ENCODE results near the gene GGPS1. TPM values are rescaled to one million over a fixed set of nuclear protein-coding genes. Genes with fewer than 3 reads are reported as not detected.

The GGPS1 gene
- total and polyA plus RNA-seq, 2 of the 8 experiments (the other 6 are each of a cell fraction or from before 2014, with no cell fraction given): 20.9 to 43.6 TPM

- no peaks in the 10 kb centered on the region for H3K27me3 ChIP-seq (replicated peaks in 1 of 4; ENCODE audit: control insufficient read depth in 3 of 4, extremely low read depth in 1 of 4, insufficient read depth in 3 of 4, low read length in 3 of 4)
- no peak overlapping the region for H3K14ac ChIP-seq (ENCODE audit: insufficient read length)
- H3K27ac ChIP-seq (ENCODE audit: low read depth, low read length): no peak overlapping the region
- no peak overlapping the region for H2BK120ac ChIP-seq (replicated peaks; ENCODE audit: low read depth, low read length)
- CTCF ChIA-PET (ENCODE audit: partially characterized antibody): interaction anchor here (0.6 to 2.4 kb wide), 4 partner anchors 13 to 930 kb away, joined by 3 to 6 read pairs (median 4); no protein-coding TSS in a partner anchor
- no peaks in the 10 kb centered on the region for H3K79me1 ChIP-seq (ENCODE audit: low read depth, low read length)
- no peak overlapping the region for H3K4me3 ChIP-seq (ENCODE audit: extremely low read depth in 1 of 4, insufficient read depth in 2 of 4, low read depth in 3 of 4, low read length in 4 of 4)
- no peak overlapping the region for H4K91ac ChIP-seq (replicated peaks; ENCODE audit: insufficient read length, low read length)
- TF ChIP-seq BACH1 (IDR thresholded peaks at IDR 0.05; ENCODE audit: low read length): no peak
- no peak for TF ChIP-seq MAFK (IDR thresholded peaks at IDR 0.05; ENCODE audit: low read depth, low read length)
- no peak for TF ChIP-seq TAF7 (optimal IDR thresholded peaks at IDR 0.05; ENCODE audit: borderline replicate concordance, low read depth, low read length)
- no peak for TF ChIP-seq GTF2F1 (IDR thresholded peaks at IDR 0.05; ENCODE audit: borderline replicate concordance, low read depth, low read length)
- no peak for TF ChIP-seq EGR1 (IDR thresholded peaks at IDR 0.05; ENCODE audit: borderline replicate concordance, low read depth, low read length)
- no peak for TF ChIP-seq CBX5 (IDR thresholded peaks at IDR 0.05; ENCODE audit: low read depth, low read length)
- TF ChIP-seq JUND (IDR thresholded peaks at IDR 0.05; ENCODE audit: low read length): no peak
- TF ChIP-seq CREB1 (IDR thresholded peaks at IDR 0.05): no peak
- no peak for TF ChIP-seq KDM5A (IDR thresholded peaks at IDR 0.05; ENCODE audit: low read length)
- TF ChIP-seq KDM4A (IDR thresholded peaks at IDR 0.05; ENCODE audit: low read depth, low read length, severe bottlenecking): no peak
- peaks cover 12 to 13% of the 10 kb centered on the region in 2 experiments for H3K9me3 ChIP-seq (ENCODE audit: insufficient read depth in 2 of 2, low read depth in 1 of 2, low read length in 1 of 2)
- H3K4me1 ChIP-seq (replicated peaks in 1 of 4; ENCODE audit: control insufficient read depth in 3 of 4, insufficient read depth in 4 of 4, low read length in 3 of 4): no peaks in the 10 kb centered on the region
- no peak overlapping the region for H2BK20ac ChIP-seq (ENCODE audit: low read length)
- no peak overlapping the region for H3K4ac ChIP-seq (replicated peaks; ENCODE audit: insufficient read length, low read depth, low read length)
- H3K23ac ChIP-seq (ENCODE audit: insufficient read length): no peak overlapping the region
- H3K56ac ChIP-seq (replicated peaks; ENCODE audit: insufficient read length, low read depth, low read length): no peak overlapping the region
- H3K23me2 ChIP-seq (ENCODE audit: low read depth, low read length): no peaks in the 10 kb centered on the region
- H2BK12ac ChIP-seq (ENCODE audit: low read depth, low read length): no peak overlapping the region
- no peaks in the 10 kb centered on the region for H4K20me1 ChIP-seq (replicated peaks in 1 of 2; ENCODE audit: control insufficient read depth in 1 of 2, insufficient read depth in 2 of 2, low read length in 2 of 2)
- no peak overlapping the region for H4K5ac ChIP-seq (ENCODE audit: insufficient read length, low read depth, low read length)
- no peak overlapping the region for H2BK15ac ChIP-seq (ENCODE audit: low read length)
- no peak overlapping the region for H3K4me2 ChIP-seq (ENCODE audit: insufficient read depth in 1 of 2, low read depth in 2 of 2, low read length in 2 of 2)
- DNase-seq (ENCODE audit: low read depth in 1 of 2, low spot score in 2 of 2): no peak
- H3K79me2 ChIP-seq (ENCODE audit: control insufficient read depth in 1 of 2, insufficient read depth in 2 of 2, low read length in 2 of 2): peaks cover 0 to 25% of the 10 kb centered on the region in 2 experiments; a peak in 2 of 4 replicates
- H3K9ac ChIP-seq (replicated peaks in 1 of 4; ENCODE audit: extremely low read depth in 1 of 4, low read depth in 3 of 4, low read length in 3 of 4): no peak overlapping the region; a peak in 1 of 7 replicates
- H2BK5ac ChIP-seq (ENCODE audit: low read depth, low read length): no peak overlapping the region
- H2AK5ac ChIP-seq (ENCODE audit: low read depth, low read length): no peak overlapping the region
- no peak for FAIRE-seq
- H3K18ac ChIP-seq (ENCODE audit: extremely low read depth, low read length): no peak overlapping the region
- POLR2A ChIA-PET (ENCODE audit: partially characterized antibody): no interaction called here
- WGBS, 2 experiments (ENCODE audit: extremely low coverage in 1 of 2, insufficient coverage in 1 of 2, insufficient read length in 1 of 2, insufficient replicate concordance in 2 of 2, low coverage in 1 of 2, low lambda C conversion rate in 2 of 2, missing lambda C conversion rate in 1 of 2): 90% methylated on average over 4 of the region's 4 CpGs; no CpG with 5 or more reads in 1 of the 2 experiments
- H2AFZ ChIP-seq (ENCODE audit: low read length): no peak overlapping the region
- peaks cover 0 to 4% (median 1%) of the 10 kb centered on the region in 4 experiments; a peak in 3 of 8 replicates for H3K36me3 ChIP-seq (ENCODE audit: control insufficient read depth in 2 of 4, insufficient read depth in 4 of 4, low read length in 3 of 4)
- no peak overlapping the region; the same call in 1 of the 2 replicates for H4K8ac ChIP-seq (ENCODE audit: extremely low read depth, insufficient read depth, low read length)
Observed at GRCh38 chr1:235391874-235392273, 63.5 kb downstream of the GGPS1 start.

Measured in H1 (cell line).